Naive thymus-derived CD4-positive, alpha-beta T cell (primary cell): Measurements from ENCODE around the gene ATG7. TPM values are rescaled to one million over a fixed set of nuclear protein-coding genes. Genes with fewer than 3 reads are reported as not detected.

ENCODE experiments used
- ATAC-seq: fragments of 150-1000 bp; cut with Tn5 transposase; 2 replicates; pipeline ENCODE4 v1.10.0; 2021; ENCODE audit warnings: mild to moderate bottlenecking, moderate library complexity
- CTCF ChIA-PET: fragments of 350-600 bp; sonication (Branson Sonifier 250); formaldehyde crosslinking; loops from one replicate; lab custom pipeline; 2021; ENCODE audit warnings: antibody characterized with exemption; lab: Charles Lee
- POLR2A ChIA-PET: fragments of 350-600 bp; sonication (Branson Sonifier 250); formaldehyde crosslinking; loops from one replicate; lab custom pipeline; 2021; ENCODE audit warnings: antibody characterized with exemption, inconsistent platforms; lab: Charles Lee
- DNase-seq, 9 donors: peaks; one replicate each; pipeline versions ENCODE4 v3.0.0 to v3.0.0-alpha.2; 2020 to 2022; ENCODE audit warnings: mixed read lengths in 1 of 9
- H3K27ac ChIP-seq: one replicate; pipeline ENCODE4 v1.7.0; 2013; ENCODE audit warnings: mild to moderate bottlenecking, low read depth, low read length, moderate library complexity
- H3K27me3 ChIP-seq, 2 donors: one replicate each; pipeline ENCODE4 v1.7.0; 2013; ENCODE audit warnings: low read length in 2 of 2, mild to moderate bottlenecking in 2 of 2, moderate library complexity in 2 of 2; ENCODE audit not compliant: control insufficient read depth in 2 of 2, insufficient read depth in 2 of 2
- H3K36me3 ChIP-seq, 3 experiments: 1 replicate in 2 of 3; 2 replicates in 1 of 3; pipeline ENCODE4 v1.7.0; 2013; ENCODE audit warnings: low read length in 3 of 3, mild to moderate bottlenecking in 3 of 3, moderate library complexity in 1 of 3; ENCODE audit not compliant: insufficient read depth in 3 of 3, control insufficient read depth in 2 of 3
- H3K4me1 ChIP-seq, 2 donors: one replicate each; pipeline ENCODE4 v1.7.0; 2013; ENCODE audit warnings: low read length in 2 of 2, mild to moderate bottlenecking in 2 of 2, moderate library complexity in 1 of 2; ENCODE audit not compliant: control insufficient read depth in 2 of 2, insufficient read depth in 2 of 2
- H3K4me3 ChIP-seq: 2 replicates; pipeline ENCODE4 v1.7.0; 2013; ENCODE audit warnings: mild to moderate bottlenecking, low read length
- H3K9me3 ChIP-seq, 3 experiments: 1 replicate in 2 of 3; 2 replicates in 1 of 3; pipeline ENCODE4 v1.7.0; 2013; ENCODE audit warnings: low read length in 3 of 3; ENCODE audit not compliant: control insufficient read depth in 2 of 3
- H3K27ac Mint-ChIP-seq, 9 donors: one replicate each; pipeline ENCODE4 v1.8.0; 2020 to 2022; ENCODE audit warnings: mixed read lengths in 9 of 9, mild to moderate bottlenecking in 8 of 9, moderate library complexity in 5 of 9, inconsistent platforms in 2 of 9
- H3K27me3 Mint-ChIP-seq, 5 donors: one replicate each; pipeline ENCODE4 v1.8.0; 2021 to 2022; ENCODE audit warnings: mixed read lengths in 5 of 5, mild to moderate bottlenecking in 1 of 5
- H3K36me3 Mint-ChIP-seq, 5 donors: one replicate each; pipeline ENCODE4 v1.8.0; 2020 to 2022; ENCODE audit warnings: mixed read lengths in 5 of 5, mild to moderate bottlenecking in 3 of 5, inconsistent platforms in 1 of 5
- H3K4me1 Mint-ChIP-seq, 7 donors: one replicate each; pipeline ENCODE4 v1.8.0; 2020 to 2022; ENCODE audit warnings: mixed read lengths in 7 of 7, mild to moderate bottlenecking in 3 of 7, inconsistent platforms in 1 of 7
- H3K4me3 Mint-ChIP-seq, 10 donors: one replicate each; pipeline ENCODE4 v1.8.0; 2020 to 2022; ENCODE audit warnings: mild to moderate bottlenecking in 10 of 10, mixed read lengths in 10 of 10, moderate library complexity in 6 of 10, inconsistent platforms in 2 of 10
- H3K9me3 Mint-ChIP-seq, 11 donors: one replicate each; pipeline ENCODE4 v1.8.0; 2020 to 2022; ENCODE audit warnings: mixed read lengths in 11 of 11, mild to moderate bottlenecking in 4 of 11, inconsistent platforms in 1 of 11, moderate library complexity in 1 of 11
- intact Hi-C, 2 donors: fragments of 100-400 bp; cut with micrococcal nuclease; formaldehyde crosslinking; loops; one replicate each; pipeline ENCODE4 v1.15.1; 2023
- polyA plus RNA-seq, 2 donors: library from polyadenylated mRNA; unstranded; fragments of 300-500 nt; fragmentation: Illumina TruSeq; gene quantifications; one replicate each; pipeline ENCODE4 v1.2.3, GENCODE V29; 2021
- total RNA-seq, 6 experiments: library from RNA in 5 of 6; stranded (reverse) in 5 of 6; gene quantifications; 1 replicate in 5 of 6; 2 replicates in 1 of 6; pipeline ENCODE4 v1.2.3 and lab custom pipeline; 2021 to 2026

The ATG7 gene
- total and polyA plus RNA-seq, 7 experiments from 2014 or later = 12.0 to 80.3 (median 33.6) TPM

- intact Hi-C loops = no loop called here
- Histone ChIP-seq H3K4me1 (peaks cover under 1 to 2% of the 10 kb centered on the region in 2 donors), H3K36me3 (peaks cover 0 to 37% (median 6%) of the 10 kb centered on the region in 3 experiments), H3K4me3 (no peak overlapping the region), H3K9me3 (no peaks in the 10 kb centered on the region), H3K27ac (no peak overlapping the region), H3K27me3 (no peaks in the 10 kb centered on the region)
- H3K4me1 Mint-ChIP-seq = peaks cover 7 to 27% (median 13%) of the 10 kb centered on the region in 7 donors
- ATAC-seq (no peak), DNase-seq (no peak)
- no peaks in the 10 kb centered on the region for H3K27me3 Mint-ChIP-seq
- H3K9me3 Mint-ChIP-seq = no peaks in the 10 kb centered on the region
- H3K4me3 Mint-ChIP-seq = no peak overlapping the region
- POLR2A ChIA-PET = interaction anchor here (0.5 to 1.5 kb wide), 4 partner anchors 12 to 1600 kb away, joined by 3 to 6 read pairs (median 3); partner anchors contain the start of gene ATG7
- H3K27ac Mint-ChIP-seq = no peak overlapping the region
- CTCF ChIA-PET = interaction anchor here (1.0 kb wide), 1 partner anchor 38 kb away, joined by 3 read pairs; no protein-coding TSS in a partner anchor
- peaks cover 21 to 58% (median 32%) of the 10 kb centered on the region in 5 donors for H3K36me3 Mint-ChIP-seq
Measured at GRCh38 chr3:11297126-11297525, 24.9 kb downstream of the ATG7 start.

GRCh38 chr3:11300970-11301369, 28.8 kb downstream of the ATG7 start:
- Histone ChIP-seq H3K4me1 (peaks cover 0 to 2% of the 10 kb centered on the region in 2 donors), H3K27me3 (no peaks in the 10 kb centered on the region), H3K4me3 (no peak overlapping the region), H3K27ac (no peak overlapping the region), H3K36me3 (peaks cover 0 to 62% (median 6%) of the 10 kb centered on the region in 3 experiments), H3K9me3 (no peaks in the 10 kb centered on the region)
- intact Hi-C loops = no loop called here
- peak; percentile 78 for ATAC-seq
- no peaks in the 10 kb centered on the region for H3K9me3 Mint-ChIP-seq
- H3K4me3 Mint-ChIP-seq = peak overlapping the region in 1 of 10 donors; percentile 25
- H3K27me3 Mint-ChIP-seq = no peaks in the 10 kb centered on the region
- ChIA-PET POLR2A (no interaction called here), CTCF (no interaction called here)
- H3K36me3 Mint-ChIP-seq = peaks cover 20 to 80% (median 51%) of the 10 kb centered on the region in 5 donors
- peaks cover 3 to 24% (median 14%) of the 10 kb centered on the region in 7 donors for H3K4me1 Mint-ChIP-seq
- peak overlapping the region in 2 of 9 donors; percentile 27 to 30 for H3K27ac Mint-ChIP-seq
- DNase-seq = no peak

- H3K4me3 ChIP-seq = no peak overlapping the region
- no peaks in the 10 kb centered on the region for H3K9me3 ChIP-seq
- ATAC-seq = no peak
- intact Hi-C loops = no loop called here
- H3K36me3 ChIP-seq = peaks cover 0 to 72% (median 7%) of the 10 kb centered on the region in 3 experiments
- ChIA-PET CTCF (no interaction called here), POLR2A (no interaction called here)
- no peaks in the 10 kb centered on the region for H3K27me3 ChIP-seq
- H3K27ac ChIP-seq = no peak overlapping the region
- Mint-ChIP-seq H3K27ac (no peak overlapping the region), H3K27me3 (no peaks in the 10 kb centered on the region), H3K9me3 (no peaks in the 10 kb centered on the region), H3K4me3 (no peak overlapping the region), H3K4me1 (peaks cover 0 to 36% (median 8%) of the 10 kb centered on the region in 7 donors), H3K36me3 (peaks cover 16 to 81% (median 48%) of the 10 kb centered on the region in 5 donors)
- DNase-seq = no peak
- peaks cover 0 to 16% of the 10 kb centered on the region in 2 donors for H3K4me1 ChIP-seq
Measured at GRCh38 chr3:11302444-11302843, 30.2 kb downstream of the ATG7 start.

- H3K36me3 ChIP-seq = peaks cover 2 to 81% (median 11%) of the 10 kb centered on the region in 3 experiments
- no peak overlapping the region for H3K27ac Mint-ChIP-seq
- no peaks in the 10 kb centered on the region for H3K9me3 Mint-ChIP-seq
- no peak overlapping the region for H3K4me3 ChIP-seq
- DNase-seq (no peak), ATAC-seq (peak; percentile 49)
- intact Hi-C loops = no loop called here
- H3K4me3 Mint-ChIP-seq = no peak overlapping the region
- H3K9me3 ChIP-seq = no peaks in the 10 kb centered on the region
- POLR2A ChIA-PET = no interaction called here
- CTCF ChIA-PET = no interaction called here
- no peak overlapping the region for H3K27ac ChIP-seq
- H3K36me3 Mint-ChIP-seq = peaks cover 16 to 82% (median 53%) of the 10 kb centered on the region in 5 donors
- H3K4me1 ChIP-seq = peaks cover 0 to 18% of the 10 kb centered on the region in 2 donors
- no peaks in the 10 kb centered on the region for H3K27me3 ChIP-seq
- no peaks in the 10 kb centered on the region for H3K27me3 Mint-ChIP-seq
- peaks cover 0 to 36% (median 8%) of the 10 kb centered on the region in 7 donors for H3K4me1 Mint-ChIP-seq
Measured at GRCh38 chr3:11304175-11304574, 32.0 kb downstream of the ATG7 start.

- H3K4me1 ChIP-seq = peaks cover 0 to 18% of the 10 kb centered on the region in 2 donors
- no peaks in the 10 kb centered on the region for H3K27me3 Mint-ChIP-seq
- intact Hi-C loops = no loop called here
- ChIA-PET CTCF (no interaction called here), POLR2A (no interaction called here)
- peaks cover 4 to 77% (median 7%) of the 10 kb centered on the region in 3 experiments for H3K36me3 ChIP-seq
- peaks cover 0 to 35% (median 8%) of the 10 kb centered on the region in 7 donors for H3K4me1 Mint-ChIP-seq
- no peaks in the 10 kb centered on the region for H3K9me3 Mint-ChIP-seq
- no peak for ATAC-seq
- H3K4me3 Mint-ChIP-seq = peak overlapping the region in 1 of 10 donors; percentile 1
- no peaks in the 10 kb centered on the region for H3K9me3 ChIP-seq
- peaks cover 13 to 77% (median 46%) of the 10 kb centered on the region in 5 donors for H3K36me3 Mint-ChIP-seq
- no peak overlapping the region for H3K27ac ChIP-seq
- H3K4me3 ChIP-seq = no peak overlapping the region
- DNase-seq = no peak
- H3K27me3 ChIP-seq = no peaks in the 10 kb centered on the region
- peak overlapping the region in 3 of 9 donors; percentile 15 to 69 (median 38) for H3K27ac Mint-ChIP-seq
Measured at GRCh38 chr3:11305509-11305908, 33.3 kb downstream of the ATG7 start.

GRCh38 chr3:11306817-11307589, 34.8 kb downstream of the ATG7 start:
- Histone ChIP-seq H3K9me3 (no peaks in the 10 kb centered on the region), H3K4me1 (peaks cover 0 to 18% of the 10 kb centered on the region in 2 donors), H3K36me3 (peaks cover 4 to 74% (median 7%) of the 10 kb centered on the region in 3 experiments), H3K4me3 (no peak overlapping the region), H3K27ac (no peak overlapping the region), H3K27me3 (no peaks in the 10 kb centered on the region)
- H3K9me3 Mint-ChIP-seq = no peaks in the 10 kb centered on the region
- H3K4me1 Mint-ChIP-seq = peaks cover 0 to 29% (median 8%) of the 10 kb centered on the region in 7 donors
- POLR2A ChIA-PET = interaction anchor here (0.7 kb wide), 1 partner anchor 35 kb away, joined by 3 read pairs; the partner anchor contains the start of gene ATG7
- intact Hi-C loops = loop anchor here in 1 of 2 donors (2.0 kb wide), 1 partner anchor 16 kb away; no protein-coding TSS in a partner anchor
- H3K36me3 Mint-ChIP-seq = peaks cover 12 to 71% (median 47%) of the 10 kb centered on the region in 5 donors
- CTCF ChIA-PET = no interaction called here
- peak overlapping the region in 1 of 10 donors; percentile 56 for H3K4me3 Mint-ChIP-seq
- H3K27me3 Mint-ChIP-seq = no peaks in the 10 kb centered on the region
- peak; percentile 73 for ATAC-seq
- peak overlapping the region in 5 of 9 donors; percentile 6 to 78 (median 55) for H3K27ac Mint-ChIP-seq
- peak in 1 of 9 donors; percentile 23 for DNase-seq
